ENCODE measurements around the gene PSMB1.

GRCh38 chr6:170537329-170537728 lies 15.8 kb downstream of the PSMB1 start:
- no peak for TF ChIP-seq CTCF (IDR thresholded peaks at IDR 0.05)
- TF ChIP-seq EP300 (IDR thresholded peaks at IDR 0.05): no peak
- no peak for TF ChIP-seq POLR2A (IDR thresholded peaks at IDR 0.05)
